ENCODE data around the gene HAUS7. TPM values are rescaled to one million over a fixed set of nuclear protein-coding genes. Genes with fewer than 3 reads are reported as not detected.
A peak's percentile ranks its signal among the peaks of the same experiment; 100 is the strongest.

Gene HAUS7
- total RNA-seq, 1 donor from 2014 or later = 27.7 TPM

DNA sequence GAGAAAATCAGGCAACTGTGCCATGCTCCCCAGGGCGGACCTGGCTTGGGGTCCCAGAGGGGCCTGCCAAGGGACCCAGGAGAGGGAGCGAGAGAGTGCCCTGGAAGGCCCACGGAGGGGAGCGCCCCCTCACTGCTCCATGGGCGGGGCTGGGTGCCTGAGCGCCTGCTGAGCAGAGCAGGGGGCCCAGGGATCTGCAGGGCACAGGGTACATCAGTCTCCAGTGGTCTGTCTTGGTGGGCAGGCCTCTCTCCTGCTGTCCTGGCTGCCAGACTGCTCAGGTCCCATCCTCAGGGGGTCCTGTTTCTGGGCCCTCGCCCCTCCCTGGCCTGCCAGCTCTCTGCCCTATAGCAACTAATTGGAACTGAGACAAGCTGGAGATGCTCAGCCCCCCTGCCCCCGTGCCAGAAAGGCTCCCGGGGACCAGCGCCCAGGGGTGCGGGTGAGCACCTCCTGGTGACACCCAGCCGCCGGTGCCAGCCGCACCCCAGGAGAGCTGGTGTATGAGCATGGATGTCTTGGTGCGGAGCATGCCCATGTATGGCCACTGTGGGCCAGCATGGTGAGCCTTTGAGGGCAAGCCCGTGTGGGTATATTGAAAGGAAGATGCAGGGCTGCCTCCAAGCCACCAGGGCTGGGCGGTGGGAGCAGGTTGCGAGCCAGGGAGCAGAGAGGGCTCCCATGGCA lies 25.7 kb upstream of the HAUS7 start:
- Mint-ChIP-seq H3K27me3 (ENCODE audit: unreplicated experiment) (peaks cover 11% of the 10 kb centered on the region), H3K36me3 (ENCODE audit: low read depth, unreplicated experiment) (peaks cover 5% of the 10 kb centered on the region), H3K4me3 (ENCODE audit: unreplicated experiment) (peak overlapping the region; percentile 87), H3K4me1 (ENCODE audit: unreplicated experiment) (peaks cover 25% of the 10 kb centered on the region), H3K27ac (ENCODE audit: unreplicated experiment) (no peak overlapping the region), H3K9me3 (ENCODE audit: unreplicated experiment) (no peaks in the 10 kb centered on the region)
- TF ChIP-seq, protein P1, sequence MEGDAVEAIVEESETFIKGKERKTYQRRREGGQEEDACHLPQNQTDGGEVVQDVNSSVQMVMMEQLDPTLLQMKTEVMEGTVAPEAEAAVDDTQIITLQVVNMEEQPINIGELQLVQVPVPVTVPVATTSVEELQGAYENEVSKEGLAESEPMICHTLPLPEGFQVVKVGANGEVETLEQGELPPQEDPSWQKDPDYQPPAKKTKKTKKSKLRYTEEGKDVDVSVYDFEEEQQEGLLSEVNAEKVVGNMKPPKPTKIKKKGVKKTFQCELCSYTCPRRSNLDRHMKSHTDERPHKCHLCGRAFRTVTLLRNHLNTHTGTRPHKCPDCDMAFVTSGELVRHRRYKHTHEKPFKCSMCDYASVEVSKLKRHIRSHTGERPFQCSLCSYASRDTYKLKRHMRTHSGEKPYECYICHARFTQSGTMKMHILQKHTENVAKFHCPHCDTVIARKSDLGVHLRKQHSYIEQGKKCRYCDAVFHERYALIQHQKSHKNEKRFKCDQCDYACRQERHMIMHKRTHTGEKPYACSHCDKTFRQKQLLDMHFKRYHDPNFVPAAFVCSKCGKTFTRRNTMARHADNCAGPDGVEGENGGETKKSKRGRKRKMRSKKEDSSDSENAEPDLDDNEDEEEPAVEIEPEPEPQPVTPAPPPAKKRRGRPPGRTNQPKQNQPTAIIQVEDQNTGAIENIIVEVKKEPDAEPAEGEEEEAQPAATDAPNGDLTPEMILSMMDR (IDR thresholded peaks at IDR 0.05; ENCODE audit: unreplicated experiment) = no peak
- no peak for DNase-seq (ENCODE audit: low spot score)

DNA sequence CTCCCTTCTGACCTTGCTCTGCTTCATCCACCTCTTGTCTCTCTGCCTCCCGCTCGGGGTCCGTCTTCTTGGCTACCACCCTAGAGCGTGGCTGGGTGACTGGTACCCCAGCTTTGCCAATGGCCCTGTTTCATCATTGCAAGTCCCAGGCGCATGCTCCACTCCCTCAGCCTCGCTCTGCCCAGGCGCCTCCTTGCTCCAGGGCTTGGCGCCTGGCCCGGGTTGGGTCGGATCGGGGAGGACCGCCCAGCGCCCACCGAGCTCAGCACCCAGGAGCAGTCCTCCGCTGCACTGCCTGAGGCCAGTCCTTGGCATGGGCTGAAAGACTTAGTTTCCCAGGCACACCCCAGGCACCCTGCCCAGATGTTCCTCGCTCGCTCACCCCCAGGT lies 25.0 kb upstream of the HAUS7 start:
- Mint-ChIP-seq H3K4me1 (ENCODE audit: unreplicated experiment) (peaks cover 26% of the 10 kb centered on the region), H3K27ac (ENCODE audit: unreplicated experiment) (no peak overlapping the region), H3K27me3 (ENCODE audit: unreplicated experiment) (peaks cover 4% of the 10 kb centered on the region), H3K4me3 (ENCODE audit: unreplicated experiment) (peak overlapping the region; percentile 87), H3K36me3 (ENCODE audit: low read depth, unreplicated experiment) (no peaks in the 10 kb centered on the region), H3K9me3 (ENCODE audit: unreplicated experiment) (no peaks in the 10 kb centered on the region)
- TF ChIP-seq, protein P1 (IDR thresholded peaks at IDR 0.05; ENCODE audit: unreplicated experiment) = no peak
- DNase-seq (ENCODE audit: low spot score) = no peak

DNA sequence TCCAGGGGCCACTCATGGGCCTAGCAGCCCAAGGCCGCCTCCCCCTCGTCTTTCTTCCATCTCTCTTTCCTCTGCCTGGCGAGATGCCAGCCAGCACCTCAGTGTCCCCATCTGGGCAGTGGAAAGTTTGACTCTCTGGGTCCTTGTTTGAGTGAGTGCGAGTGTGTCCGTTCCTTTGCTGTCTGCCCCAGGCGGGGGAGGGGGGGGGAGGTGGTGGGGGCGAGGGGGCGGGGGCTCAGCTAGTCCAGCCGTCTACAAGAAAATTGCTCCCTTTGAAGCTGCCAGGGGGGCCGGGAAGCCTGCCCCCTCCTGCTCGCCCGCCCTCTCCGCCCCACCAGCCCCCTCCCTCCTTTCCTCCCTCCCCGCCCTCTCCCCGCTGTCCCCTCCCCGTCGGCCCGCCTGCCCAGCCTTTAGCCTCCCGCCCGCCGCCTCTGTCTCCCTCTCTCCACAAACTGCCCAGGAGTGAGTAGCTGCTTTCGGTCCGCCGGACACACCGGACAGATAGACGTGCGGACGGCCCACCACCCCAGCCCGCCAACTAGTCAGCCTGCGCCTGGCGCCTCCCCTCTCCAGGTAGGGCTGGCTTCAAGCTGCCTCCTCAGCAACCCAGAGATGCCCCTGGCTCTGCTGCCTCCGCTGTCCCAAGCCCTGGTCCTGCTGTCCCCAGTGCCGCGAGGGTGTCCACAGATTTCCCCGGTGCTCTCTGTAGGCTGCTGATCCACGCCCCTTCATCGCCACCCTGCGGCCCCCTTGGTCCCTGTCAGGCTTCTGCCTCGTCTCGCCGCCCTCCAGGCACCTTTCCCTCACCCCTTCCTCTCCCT lies 24.4 kb upstream of the HAUS7 start, which contains the start of gene BGN:
TSS of gene BGN (plus strand) at position 440 of the 821 bp plus-strand sequence. CDS start 9,652 bp downstream, outside the sequence.
- Mint-ChIP-seq H3K4me1 (ENCODE audit: unreplicated experiment) (peaks cover 26% of the 10 kb centered on the region), H3K9me3 (ENCODE audit: unreplicated experiment) (no peaks in the 10 kb centered on the region), H3K27me3 (ENCODE audit: unreplicated experiment) (peaks cover 3% of the 10 kb centered on the region), H3K4me3 (ENCODE audit: unreplicated experiment) (peak within 1 kb of the TSS; percentile 87), H3K36me3 (ENCODE audit: low read depth, unreplicated experiment) (no peaks in the 10 kb centered on the region), H3K27ac (ENCODE audit: unreplicated experiment) (no peak within 1 kb of the TSS)
- TF ChIP-seq, protein P1 (IDR thresholded peaks at IDR 0.05; ENCODE audit: unreplicated experiment) = no peak
- DNase-seq (ENCODE audit: low spot score) = peak; percentile 50

DNA sequence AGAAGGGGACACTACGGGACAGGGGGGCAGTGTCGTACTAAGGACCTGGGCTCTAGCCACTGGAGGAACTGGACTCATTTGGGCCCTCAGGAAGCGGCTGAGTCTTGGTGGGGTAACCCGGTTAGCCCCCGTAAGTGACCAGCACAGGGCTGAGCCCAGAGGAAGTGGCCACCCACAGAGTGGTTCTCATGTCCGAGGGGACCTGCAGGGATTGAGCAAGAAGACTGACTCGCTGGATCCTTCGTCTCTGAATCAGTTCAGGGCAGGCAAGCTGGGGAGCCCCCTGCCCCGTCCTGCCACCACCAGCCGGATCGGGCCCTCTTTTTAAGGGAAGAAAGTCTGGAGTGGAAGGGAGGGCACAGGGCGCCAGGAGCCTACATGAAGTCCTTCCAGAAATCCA lies 23.7 kb upstream of the HAUS7 start:
- TF ChIP-seq, protein P1 (IDR thresholded peaks at IDR 0.05; ENCODE audit: unreplicated experiment) = no peak
- peak overlapping the region; percentile 32 for H3K4me3 Mint-ChIP-seq (ENCODE audit: unreplicated experiment)

DNA sequence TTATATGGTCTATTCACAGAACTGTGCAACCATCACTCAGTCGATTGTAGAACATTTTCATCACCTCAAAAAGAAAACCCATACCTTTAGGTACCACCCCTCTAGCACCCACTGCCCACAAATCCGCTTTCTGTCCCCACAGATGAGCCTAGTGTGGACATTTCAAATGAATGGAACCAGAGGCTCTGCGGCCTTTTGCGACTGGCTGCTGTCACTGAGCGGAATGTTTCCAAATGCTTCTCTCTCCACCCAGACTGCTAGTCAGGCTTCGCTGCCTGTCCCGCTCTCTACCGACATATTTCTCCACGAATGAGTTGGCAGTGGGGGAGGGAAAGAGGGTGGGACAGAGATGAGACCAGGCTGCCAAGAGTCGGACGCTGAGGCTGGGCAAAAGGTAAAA lies 22.7 kb upstream of the HAUS7 start:
- Mint-ChIP-seq H3K4me1 (ENCODE audit: unreplicated experiment) (peaks cover 26% of the 10 kb centered on the region), H3K27ac (ENCODE audit: unreplicated experiment) (peak overlapping the region; percentile 42), H3K9me3 (ENCODE audit: unreplicated experiment) (no peaks in the 10 kb centered on the region), H3K27me3 (ENCODE audit: unreplicated experiment) (peaks cover 4% of the 10 kb centered on the region), H3K4me3 (ENCODE audit: unreplicated experiment) (no peak overlapping the region), H3K36me3 (ENCODE audit: low read depth, unreplicated experiment) (no peaks in the 10 kb centered on the region)
- no peak for DNase-seq (ENCODE audit: low spot score)
- TF ChIP-seq, protein P1 (IDR thresholded peaks at IDR 0.05; ENCODE audit: unreplicated experiment) = no peak

More for the DNA sequence above, 23.7 kb upstream of the HAUS7 start:
- Mint-ChIP-seq H3K4me1 (ENCODE audit: unreplicated experiment) (peaks cover 26% of the 10 kb centered on the region), H3K36me3 (ENCODE audit: low read depth, unreplicated experiment) (no peaks in the 10 kb centered on the region), H3K27me3 (ENCODE audit: unreplicated experiment) (peaks cover 4% of the 10 kb centered on the region), H3K9me3 (ENCODE audit: unreplicated experiment) (no peaks in the 10 kb centered on the region), H3K27ac (ENCODE audit: unreplicated experiment) (no peak overlapping the region)
- no peak for DNase-seq (ENCODE audit: low spot score)
